ENCODE results near the gene SENP5. TPM values are rescaled to one million over a fixed set of nuclear protein-coding genes. Genes with fewer than 3 reads are reported as not detected.

Gene SENP5
- total RNA-seq, 1 experiment from 2014 or later = 27.6 TPM

DNA sequence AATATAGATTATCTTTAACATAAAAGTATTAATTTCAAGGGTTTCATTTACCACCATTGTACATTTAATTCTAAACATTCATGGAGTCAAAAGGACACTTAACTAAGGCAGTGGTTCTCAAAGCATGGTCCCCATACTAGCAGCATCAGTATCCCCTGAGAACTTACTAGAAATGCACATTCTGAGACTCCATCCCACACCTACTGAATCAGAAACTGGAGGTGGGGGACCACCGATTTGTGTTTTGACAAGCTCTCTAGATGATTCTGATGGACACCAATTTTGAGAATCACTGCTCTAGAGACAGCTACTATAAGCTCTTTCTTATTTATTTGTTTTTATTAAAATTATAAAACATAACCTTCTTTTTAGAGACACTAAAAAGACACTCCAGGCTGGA lies 34.0 kb downstream of the SENP5 start:
- ATAC-seq (no peak), DNase-seq (ENCODE audit: low read depth, low spot score) (no peak)
- Histone ChIP-seq H2AFZ (ENCODE audit: low read depth, low read length, poor library complexity, severe bottlenecking) (no peak overlapping the region), H4K20me1 (ENCODE audit: insufficient read depth) (no peaks in the 10 kb centered on the region), H3K27ac (ENCODE audit: low read depth, low read length) (no peak overlapping the region), H3K79me2 (ENCODE audit: insufficient read depth, low read length) (peaks cover 10% of the 10 kb centered on the region), H3K36me3 (ENCODE audit: control insufficient read depth in 1 of 2, insufficient read depth in 2 of 2, low read length in 2 of 2) (peaks cover 30 to 37% of the 10 kb centered on the region in 2 experiments), H3K9me2 (ENCODE audit: insufficient read depth) (no peaks in the 10 kb centered on the region), H3K9ac (ENCODE audit: low read length) (no peak overlapping the region), H3K27me3 (ENCODE audit: insufficient read depth, low read length) (no peaks in the 10 kb centered on the region), H3K4me2 (ENCODE audit: low read length) (no peak overlapping the region), H3K4me1 (ENCODE audit: control insufficient read depth in 1 of 2, insufficient read depth in 2 of 2, low read length in 2 of 2) (no peaks in the 10 kb centered on the region), H3K4me3 (replicated peaks in 1 of 2; ENCODE audit: low read depth in 1 of 2, low read length in 2 of 2) (no peak overlapping the region), H3K9me3 (ENCODE audit: control insufficient read depth in 1 of 2, insufficient read depth in 1 of 2, low read depth in 1 of 2, low read length in 2 of 2) (no peaks in the 10 kb centered on the region)
- TF ChIP-seq ELF1 (IDR thresholded peaks at IDR 0.05; ENCODE audit: borderline replicate concordance, low read depth) (no peak), EZH2 (IDR thresholded peaks at IDR 0.05) (no peak), SIN3A (IDR thresholded peaks at IDR 0.05; ENCODE audit: low read depth) (no peak), JUND (IDR thresholded peaks at IDR 0.05) (no peak), FOSL1 (IDR thresholded peaks at IDR 0.05; ENCODE audit: low read depth) (no peak), EGR1 (IDR thresholded peaks at IDR 0.05; ENCODE audit: low read depth) (no peak), ZFX (IDR thresholded peaks at IDR 0.05) (no peak), ZNF274 (IDR thresholded peaks at IDR 0.05; ENCODE audit: low read depth, low read length) (no peak), YY1 (IDR thresholded peaks at IDR 0.05; ENCODE audit: extremely low read depth, insufficient replicate concordance, low read depth, low read length) (no peak)
- TF ChIP-seq, protein P1, sequence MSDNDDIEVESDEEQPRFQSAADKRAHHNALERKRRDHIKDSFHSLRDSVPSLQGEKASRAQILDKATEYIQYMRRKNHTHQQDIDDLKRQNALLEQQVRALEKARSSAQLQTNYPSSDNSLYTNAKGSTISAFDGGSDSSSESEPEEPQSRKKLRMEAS (IDR thresholded peaks at IDR 0.05) = no peak
- ChIA-PET CTCF (no interaction called here), RAD21 (ENCODE audit: low non-redundant PET in 1 of 2, low total read pairs in 2 of 2, uncharacterized antibody in 2 of 2, unreplicated experiment in 2 of 2) (no interaction called here), POLR2A (no interaction called here)
- intact Hi-C loops (cut with micrococcal nuclease) = no loop called here
- BruUV-seq (replicated peaks) = no TSS peak

DNA sequence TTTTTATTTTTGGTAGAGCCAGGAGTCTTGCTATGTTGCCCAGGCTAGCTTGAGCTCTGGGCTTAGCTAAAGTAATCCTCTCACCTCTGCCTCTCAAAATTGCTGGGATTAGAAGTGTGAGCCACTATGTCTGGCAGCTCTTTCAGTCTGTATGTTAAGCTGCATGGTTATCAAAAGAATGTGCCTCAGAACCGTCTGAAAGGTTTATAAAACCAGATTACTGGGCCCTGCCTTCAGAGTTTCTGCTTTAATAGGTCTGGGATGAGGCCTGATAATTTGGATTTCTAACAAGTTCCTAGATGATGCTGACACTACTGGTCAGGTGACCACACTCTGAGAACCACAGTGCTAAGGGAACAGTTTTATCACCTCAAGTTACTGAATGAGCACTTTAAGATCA lies 34.6 kb downstream of the SENP5 start:
- RAD21 ChIA-PET (ENCODE audit: low non-redundant PET in 1 of 2, low total read pairs in 2 of 2, uncharacterized antibody in 2 of 2, unreplicated experiment in 2 of 2) = no interaction called here
- no peaks in the 10 kb centered on the region for H3K4me1 ChIP-seq (ENCODE audit: control insufficient read depth in 1 of 2, insufficient read depth in 2 of 2, low read length in 2 of 2)
- no peaks in the 10 kb centered on the region for H3K27me3 ChIP-seq (ENCODE audit: insufficient read depth, low read length)
- POLR2A ChIA-PET = no interaction called here
- peaks cover 30 to 37% of the 10 kb centered on the region in 2 experiments for H3K36me3 ChIP-seq (ENCODE audit: control insufficient read depth in 1 of 2, insufficient read depth in 2 of 2, low read length in 2 of 2)
- H3K27ac ChIP-seq (ENCODE audit: low read depth, low read length) = no peak overlapping the region
- intact Hi-C loops (cut with micrococcal nuclease) = no loop called here
- H4K20me1 ChIP-seq (ENCODE audit: insufficient read depth) = no peaks in the 10 kb centered on the region
- H3K79me2 ChIP-seq (ENCODE audit: insufficient read depth, low read length) = peaks cover 5% of the 10 kb centered on the region
- BruUV-seq (replicated peaks) = no TSS peak
- H3K9ac ChIP-seq (ENCODE audit: low read length) = no peak overlapping the region
- DNase-seq (ENCODE audit: low read depth, low spot score) = no peak
- ATAC-seq = no peak
- no peak overlapping the region for H3K4me3 ChIP-seq (replicated peaks in 1 of 2; ENCODE audit: low read depth in 1 of 2, low read length in 2 of 2)
- CTCF ChIA-PET = no interaction called here
- no peaks in the 10 kb centered on the region for H3K9me3 ChIP-seq (ENCODE audit: control insufficient read depth in 1 of 2, insufficient read depth in 1 of 2, low read depth in 1 of 2, low read length in 2 of 2)
- H3K4me2 ChIP-seq (ENCODE audit: low read length) = no peak overlapping the region
- H2AFZ ChIP-seq (ENCODE audit: low read depth, low read length, poor library complexity, severe bottlenecking) = no peak overlapping the region
- H3K9me2 ChIP-seq (ENCODE audit: insufficient read depth) = no peaks in the 10 kb centered on the region
- TF ChIP-seq TCF7L2 (IDR thresholded peaks at IDR 0.05; ENCODE audit: borderline replicate concordance, extremely low read depth, insufficient read depth, insufficient read length) (no peak), EZH2 (IDR thresholded peaks at IDR 0.05) (no peak), FOSL1 (IDR thresholded peaks at IDR 0.05; ENCODE audit: low read depth) (no peak), SIN3A (IDR thresholded peaks at IDR 0.05; ENCODE audit: low read depth) (no peak), POLR2A (IDR thresholded peaks at IDR 0.05; ENCODE audit: borderline replicate concordance, extremely low read depth, insufficient read depth, insufficient read length) (no peak), POLR2AphosphoS5 (IDR thresholded peaks at IDR 0.05; ENCODE audit: low read depth, low read length) (no peak), RAD21 (IDR thresholded peaks at IDR 0.05; ENCODE audit: low read depth) (no peak), SRF (IDR thresholded peaks at IDR 0.05; ENCODE audit: low read depth) (no peak), CEBPB (IDR thresholded peaks at IDR 0.05; ENCODE audit: low read depth) (no peak), EGR1 (IDR thresholded peaks at IDR 0.05; ENCODE audit: low read depth) (no peak)
- TF ChIP-seq, protein P2, sequence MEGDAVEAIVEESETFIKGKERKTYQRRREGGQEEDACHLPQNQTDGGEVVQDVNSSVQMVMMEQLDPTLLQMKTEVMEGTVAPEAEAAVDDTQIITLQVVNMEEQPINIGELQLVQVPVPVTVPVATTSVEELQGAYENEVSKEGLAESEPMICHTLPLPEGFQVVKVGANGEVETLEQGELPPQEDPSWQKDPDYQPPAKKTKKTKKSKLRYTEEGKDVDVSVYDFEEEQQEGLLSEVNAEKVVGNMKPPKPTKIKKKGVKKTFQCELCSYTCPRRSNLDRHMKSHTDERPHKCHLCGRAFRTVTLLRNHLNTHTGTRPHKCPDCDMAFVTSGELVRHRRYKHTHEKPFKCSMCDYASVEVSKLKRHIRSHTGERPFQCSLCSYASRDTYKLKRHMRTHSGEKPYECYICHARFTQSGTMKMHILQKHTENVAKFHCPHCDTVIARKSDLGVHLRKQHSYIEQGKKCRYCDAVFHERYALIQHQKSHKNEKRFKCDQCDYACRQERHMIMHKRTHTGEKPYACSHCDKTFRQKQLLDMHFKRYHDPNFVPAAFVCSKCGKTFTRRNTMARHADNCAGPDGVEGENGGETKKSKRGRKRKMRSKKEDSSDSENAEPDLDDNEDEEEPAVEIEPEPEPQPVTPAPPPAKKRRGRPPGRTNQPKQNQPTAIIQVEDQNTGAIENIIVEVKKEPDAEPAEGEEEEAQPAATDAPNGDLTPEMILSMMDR (IDR thresholded peaks at IDR 0.05 in 2 of 3, conservative IDR thresholded peaks at IDR 0.05 in 1 of 3; ENCODE audit: borderline replicate concordance in 1 of 3, insufficient read depth in 1 of 3, low read depth in 2 of 3, low read length in 2 of 3) = no peak
- TF ChIP-seq, protein P1 (IDR thresholded peaks at IDR 0.05) = no peak
- TF ChIP-seq, protein P3, sequence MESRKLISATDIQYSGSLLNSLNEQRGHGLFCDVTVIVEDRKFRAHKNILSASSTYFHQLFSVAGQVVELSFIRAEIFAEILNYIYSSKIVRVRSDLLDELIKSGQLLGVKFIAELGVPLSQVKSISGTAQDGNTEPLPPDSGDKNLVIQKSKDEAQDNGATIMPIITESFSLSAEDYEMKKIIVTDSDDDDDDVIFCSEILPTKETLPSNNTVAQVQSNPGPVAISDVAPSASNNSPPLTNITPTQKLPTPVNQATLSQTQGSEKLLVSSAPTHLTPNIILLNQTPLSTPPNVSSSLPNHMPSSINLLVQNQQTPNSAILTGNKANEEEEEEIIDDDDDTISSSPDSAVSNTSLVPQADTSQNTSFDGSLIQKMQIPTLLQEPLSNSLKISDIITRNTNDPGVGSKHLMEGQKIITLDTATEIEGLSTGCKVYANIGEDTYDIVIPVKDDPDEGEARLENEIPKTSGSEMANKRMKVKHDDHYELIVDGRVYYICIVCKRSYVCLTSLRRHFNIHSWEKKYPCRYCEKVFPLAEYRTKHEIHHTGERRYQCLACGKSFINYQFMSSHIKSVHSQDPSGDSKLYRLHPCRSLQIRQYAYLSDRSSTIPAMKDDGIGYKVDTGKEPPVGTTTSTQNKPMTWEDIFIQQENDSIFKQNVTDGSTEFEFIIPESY (IDR thresholded peaks at IDR 0.05; ENCODE audit: extremely low read depth, insufficient replicate concordance, low read length) = no peak

All from HCT116 (cell line).